Esophagus mucosa (tissue), 1 donor: ENCODE data around the gene POLDIP3. TPM values are rescaled to one million over a fixed set of nuclear protein-coding genes. Genes with fewer than 3 reads are reported as not detected.

Experiments
- ATAC-seq: fragments of 200-7000 bp; cut with Tn5 transposase; one replicate; pipeline ENCODE4 v1.9.1; 2020
- total RNA-seq: library from RNA; stranded (reverse); gene quantifications from one replicate; pipeline ENCODE4 v1.2.4, GENCODE V29; 2023
- donor health status: DM: yes; HTN: yes; CAD: no.

POLDIP3 gene, protein sequence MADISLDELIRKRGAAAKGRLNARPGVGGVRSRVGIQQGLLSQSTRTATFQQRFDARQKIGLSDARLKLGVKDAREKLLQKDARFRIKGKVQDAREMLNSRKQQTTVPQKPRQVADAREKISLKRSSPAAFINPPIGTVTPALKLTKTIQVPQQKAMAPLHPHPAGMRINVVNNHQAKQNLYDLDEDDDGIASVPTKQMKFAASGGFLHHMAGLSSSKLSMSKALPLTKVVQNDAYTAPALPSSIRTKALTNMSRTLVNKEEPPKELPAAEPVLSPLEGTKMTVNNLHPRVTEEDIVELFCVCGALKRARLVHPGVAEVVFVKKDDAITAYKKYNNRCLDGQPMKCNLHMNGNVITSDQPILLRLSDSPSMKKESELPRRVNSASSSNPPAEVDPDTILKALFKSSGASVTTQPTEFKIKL
- 43.9 TPM for total RNA-seq

GRCh38 chr22:42614312-42615091, at the start of gene POLDIP3:
Gene POLDIP3, minus strand, starts transcription at chr22:42614883. Its CDS starts 26 bp downstream, at chr22:42614857.
- peak; percentile 88 for ATAC-seq

DNA sequence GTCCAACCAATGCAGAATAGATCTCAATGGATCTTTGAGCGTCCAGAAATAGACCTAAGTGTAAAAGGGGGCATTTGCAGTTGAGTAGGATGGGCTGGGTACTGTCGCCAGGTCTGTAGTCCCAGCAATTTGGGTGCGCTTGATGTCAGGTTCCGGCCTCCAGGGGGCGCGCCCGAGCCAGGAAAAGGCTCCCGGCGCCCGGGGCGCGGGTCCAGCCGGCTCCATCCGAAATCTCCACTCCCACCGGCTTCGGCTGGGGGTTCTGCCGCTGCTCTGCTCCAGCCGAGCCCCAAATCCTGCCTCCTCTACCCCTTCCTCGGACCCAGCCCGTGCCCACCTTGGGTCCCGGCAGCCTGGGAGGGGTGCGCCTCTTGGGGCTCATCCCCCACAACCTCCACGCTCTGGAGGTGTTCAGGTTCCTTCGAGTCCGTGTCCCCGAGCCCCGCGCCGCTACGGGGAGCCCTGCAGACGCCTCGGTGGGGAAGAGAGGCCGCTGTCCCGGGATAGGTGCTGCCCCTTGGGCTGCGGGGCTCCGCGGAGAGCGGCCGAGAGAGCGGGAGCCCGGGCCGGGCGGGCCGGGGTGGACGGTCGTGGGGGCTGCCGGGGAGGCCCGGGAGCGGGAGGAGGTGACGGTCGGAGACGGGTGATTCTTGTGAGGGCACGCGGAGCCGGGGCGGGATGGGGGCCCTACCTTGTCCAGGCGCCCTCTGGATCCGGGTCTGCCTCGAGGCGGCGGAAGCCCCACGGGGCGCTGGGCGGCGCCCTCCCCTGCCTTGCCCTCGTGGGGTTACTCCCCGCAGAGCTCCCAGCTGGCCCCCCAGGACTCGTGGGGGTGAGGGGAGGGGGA, 47.5 kb upstream of the POLDIP3 start:
- ATAC-seq = peak; percentile 78

DNA sequence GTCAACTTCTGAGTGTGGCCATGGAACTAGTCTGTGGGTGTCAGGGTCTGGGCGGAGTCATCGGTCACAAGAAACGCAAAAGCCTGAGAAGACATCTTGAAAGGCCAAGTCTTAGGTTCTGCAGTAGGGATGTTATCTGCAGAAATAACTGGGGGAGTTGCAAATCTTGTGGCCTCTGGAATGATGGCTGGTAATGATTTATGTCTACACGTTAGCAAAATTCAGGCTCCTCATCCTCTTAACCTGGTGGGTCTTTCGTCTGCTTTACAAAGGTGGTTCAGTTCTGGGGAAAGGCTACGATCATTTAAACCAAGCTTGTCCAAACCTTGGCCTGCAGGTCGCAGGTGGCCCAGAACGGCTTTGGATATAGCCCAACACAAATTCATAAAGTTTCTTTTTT, 41.9 kb upstream of the POLDIP3 start:
- no peak for ATAC-seq

- peak; percentile 12 for ATAC-seq
Observed at GRCh38 chr22:42655693-42656092, 41.0 kb upstream of the POLDIP3 start.

DNA sequence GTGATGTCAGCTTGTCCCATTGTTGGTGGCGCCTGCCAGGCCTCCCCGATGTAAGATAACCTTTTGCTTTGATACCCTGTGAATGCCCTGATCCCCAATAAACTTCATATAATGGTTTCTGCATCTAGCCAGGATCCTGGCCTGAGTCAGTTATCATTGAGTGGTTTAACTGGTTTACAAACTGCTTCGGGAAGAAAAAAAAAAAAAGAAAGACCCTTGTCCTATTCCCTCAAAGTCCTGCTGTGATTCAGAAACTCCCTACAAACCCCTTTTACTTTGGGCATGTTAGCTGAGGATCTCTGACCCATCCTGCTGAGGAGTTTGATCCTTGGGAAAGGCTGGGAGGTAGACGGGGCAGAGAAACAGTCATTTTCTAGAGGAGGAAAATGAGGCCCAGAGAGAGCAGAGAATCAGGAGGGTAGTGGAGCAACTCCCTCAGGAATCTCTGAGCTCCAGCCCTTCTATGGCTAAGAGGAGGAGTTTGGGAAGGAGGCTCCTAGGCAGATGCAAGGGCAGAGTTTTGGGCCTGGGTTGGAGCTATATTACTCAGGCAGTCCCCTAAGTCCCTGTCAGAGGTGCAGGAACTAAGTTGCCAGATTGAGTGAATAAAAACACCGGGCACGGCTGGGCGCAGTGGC, 39.9 kb upstream of the POLDIP3 start:
- no peak for ATAC-seq

DNA sequence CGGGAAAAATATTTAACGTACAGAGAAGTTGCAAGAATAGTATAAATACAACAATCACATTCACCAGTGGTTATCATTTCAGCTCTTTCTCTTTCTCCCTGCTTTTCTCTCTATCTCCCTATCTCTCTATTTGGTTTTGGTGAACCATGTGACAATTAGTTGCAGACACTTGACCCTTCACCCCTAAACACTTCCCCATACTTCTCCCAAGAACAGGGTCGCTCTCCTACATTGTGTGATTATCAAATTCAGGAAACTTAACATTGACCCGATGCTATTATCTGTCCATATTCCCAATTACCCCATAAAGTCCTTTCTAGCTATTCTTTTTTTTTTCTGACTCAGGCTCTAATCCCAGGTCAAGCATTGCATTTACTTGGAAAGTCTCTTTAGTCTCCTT, 39.3 kb upstream of the POLDIP3 start:
- no peak for ATAC-seq

GRCh38 chr22:42651134-42651533, 36.5 kb upstream of the POLDIP3 start:
- ATAC-seq = no peak

DNA sequence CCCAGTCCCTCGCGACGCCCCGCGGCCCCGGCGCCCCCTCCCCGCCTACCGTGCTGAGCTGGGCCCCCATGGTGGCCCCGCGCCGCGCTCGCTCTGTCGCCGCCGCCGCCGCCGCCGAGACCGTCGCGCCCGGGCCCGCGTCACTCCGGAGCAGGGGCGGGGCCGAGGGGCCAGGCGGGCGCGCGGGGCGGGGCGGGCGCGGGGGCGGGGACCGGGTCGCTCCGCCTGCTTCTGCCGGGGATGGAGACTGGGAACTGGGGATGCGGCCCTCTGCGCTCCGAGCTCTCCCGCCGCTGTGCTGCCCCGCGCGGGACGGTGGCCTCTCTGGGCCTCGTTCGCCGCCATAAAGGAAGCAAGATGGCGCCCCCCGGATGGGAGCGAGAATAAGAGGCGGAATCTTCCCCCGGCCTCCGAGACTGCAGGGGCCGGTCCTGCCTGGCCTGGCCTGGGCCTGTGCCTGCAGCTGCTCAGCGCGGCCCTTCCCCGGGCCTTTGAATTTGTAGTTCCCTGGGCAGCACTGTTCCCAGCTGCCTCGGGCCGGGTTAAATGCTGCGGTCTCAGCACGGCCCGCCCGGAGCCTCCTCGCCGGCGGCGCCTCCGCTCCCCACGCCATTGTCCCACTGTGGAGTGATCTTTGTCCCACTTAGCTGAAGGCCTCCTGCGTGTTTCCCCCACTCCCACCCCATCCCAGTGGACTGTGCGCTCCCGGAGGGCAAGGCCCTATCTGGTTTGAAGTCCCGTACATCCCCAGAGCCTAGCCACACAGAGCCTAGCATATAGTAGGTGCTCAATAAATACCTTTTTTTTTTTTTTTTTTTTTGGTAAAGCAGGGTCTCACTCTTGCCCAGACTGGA, 34.8 kb upstream of the POLDIP3 start, which contains the start of gene CYB5R3:
TSS of gene CYB5R3 (minus strand) at position 147 of the 854 bp plus-strand sequence. CDS start at position 70, 77 bp downstream.
- ATAC-seq = peak; percentile 70

GRCh38 chr22:42648368-42649245, 33.9 kb upstream of the POLDIP3 start:
- peak; percentile 73 for ATAC-seq

GRCh38 chr22:42648017-42648367, 33.3 kb upstream of the POLDIP3 start:
- ATAC-seq = peak; percentile 8

- ATAC-seq = peak; percentile 20
Observed at GRCh38 chr22:42646569-42647525, 32.2 kb upstream of the POLDIP3 start.

- peak; percentile 6 for ATAC-seq
Observed at GRCh38 chr22:42645938-42646568, 31.4 kb upstream of the POLDIP3 start.

- no peak for ATAC-seq
Observed at GRCh38 chr22:42645341-42645937, 30.8 kb upstream of the POLDIP3 start.

- no peak for ATAC-seq
Observed at GRCh38 chr22:42644422-42645340, 30.0 kb upstream of the POLDIP3 start.

DNA sequence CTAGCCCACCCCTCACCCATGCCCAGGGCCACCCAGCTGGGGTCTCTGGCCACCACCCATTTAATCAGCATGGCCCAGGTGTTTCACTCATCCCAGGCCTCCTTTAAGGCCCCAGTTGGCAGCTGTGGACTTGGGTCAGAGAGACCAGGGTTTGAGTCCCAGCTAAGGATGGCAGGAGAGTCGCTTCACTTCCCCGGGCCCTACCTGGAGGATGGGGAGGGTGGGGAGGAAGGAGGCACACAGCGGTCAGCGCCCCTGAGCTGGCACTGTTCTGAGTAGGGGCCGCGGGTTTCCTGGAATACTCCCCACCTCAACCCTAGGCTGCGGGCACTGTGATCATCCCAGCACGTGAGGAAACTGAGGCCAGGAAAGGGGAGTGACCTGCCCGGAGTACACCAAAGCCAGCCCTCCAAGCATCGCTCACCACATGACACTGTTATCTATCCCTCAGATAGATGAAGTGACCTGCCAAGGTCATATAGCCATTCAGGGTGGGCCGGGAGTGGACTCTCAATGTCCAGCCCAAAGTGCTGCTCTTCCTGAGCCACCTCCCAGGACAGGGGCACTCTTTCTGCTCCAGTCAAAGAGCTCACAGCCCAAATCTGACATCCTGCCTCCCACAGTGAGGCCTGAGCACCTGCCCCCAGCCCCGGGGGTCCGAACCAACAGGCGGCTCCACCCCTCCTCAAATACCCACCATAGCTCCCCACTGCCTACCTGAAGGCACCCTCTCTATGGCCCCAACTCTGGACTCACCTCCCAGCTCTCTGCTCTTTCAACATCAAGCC, 29.1 kb upstream of the POLDIP3 start:
- ATAC-seq = no peak
